Activated CD4-positive, CD25-positive, alpha-beta regulatory T cell (primary cell): ENCODE measurements around the gene ARMC9.

Source experiments
- DNase-seq, 4 experiments: peaks; one replicate each; lab custom pipeline; 2025; lab: John Stamatoyannopoulos, UW

The ARMC9 gene

GRCh38 chr2:231382116-231382515 lies 183.7 kb downstream of the ARMC9 start:
- no peak for DNase-seq

GRCh38 chr2:231383416-231384108 lies 185.1 kb downstream of the ARMC9 start:
- DNase-seq = no peak

GRCh38 chr2:231384109-231384435 lies 185.6 kb downstream of the ARMC9 start:
- no peak for DNase-seq

- DNase-seq = no peak
Observed at GRCh38 chr2:231384970-231385369, 186.5 kb downstream of the ARMC9 start.

- no peak for DNase-seq
Observed at GRCh38 chr2:231385429-231385828, 187.0 kb downstream of the ARMC9 start.

- no peak for DNase-seq
Observed at GRCh38 chr2:231386446-231386845, 188.0 kb downstream of the ARMC9 start.

- DNase-seq = no peak
Observed at GRCh38 chr2:231387904-231388724, 189.7 kb downstream of the ARMC9 start.

- DNase-seq = no peak
Observed at GRCh38 chr2:231388725-231389346, 190.4 kb downstream of the ARMC9 start.

GRCh38 chr2:231390667-231391066 lies 192.2 kb downstream of the ARMC9 start:
- DNase-seq = no peak

- no peak for DNase-seq
Observed at GRCh38 chr2:231391981-231392380, 193.6 kb downstream of the ARMC9 start.

GRCh38 chr2:231392431-231393148 lies 194.2 kb downstream of the ARMC9 start:
- no peak for DNase-seq

- no peak for DNase-seq
Observed at GRCh38 chr2:231393149-231394131, 195.0 kb downstream of the ARMC9 start.

- DNase-seq = no peak
Observed at GRCh38 chr2:231394211-231395141, 196.0 kb downstream of the ARMC9 start.

GRCh38 chr2:231395188-231396057 lies 197.0 kb downstream of the ARMC9 start, which contains the start of gene B3GNT7:
B3GNT7 (plus strand) TSS chr2:231395710; CDS start chr2:231395804, 94 bp downstream.
- no peak for DNase-seq

GRCh38 chr2:231396058-231396821 lies 197.8 kb downstream of the ARMC9 start:
- no peak for DNase-seq

GRCh38 chr2:231397011-231397927 lies 198.8 kb downstream of the ARMC9 start:
- DNase-seq = no peak

GRCh38 chr2:231397928-231398294 lies 199.5 kb downstream of the ARMC9 start:
- DNase-seq = no peak
